ENCODE data around the gene FBXO5.

DNA sequence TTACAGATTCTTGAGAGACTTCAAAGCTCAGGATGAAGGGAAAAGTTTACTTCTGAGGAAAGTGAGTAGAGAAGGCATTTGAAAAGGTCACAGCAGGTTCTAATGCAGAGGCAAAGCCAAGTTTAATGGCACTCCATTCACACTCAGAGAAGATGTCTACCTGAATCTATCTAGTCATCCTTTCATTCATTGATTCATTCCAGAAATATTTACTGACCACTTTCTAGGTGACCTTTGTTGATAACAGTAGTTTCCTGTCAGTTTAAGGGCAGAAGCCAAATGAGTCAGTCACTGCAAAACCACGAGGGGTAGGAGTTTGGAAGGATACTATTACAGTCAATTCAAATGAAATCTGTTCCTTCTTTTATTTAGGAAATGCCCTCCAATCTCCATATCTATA lies 30.8 kb downstream of the FBXO5 start:
- TF ChIP-seq, protein P1, sequence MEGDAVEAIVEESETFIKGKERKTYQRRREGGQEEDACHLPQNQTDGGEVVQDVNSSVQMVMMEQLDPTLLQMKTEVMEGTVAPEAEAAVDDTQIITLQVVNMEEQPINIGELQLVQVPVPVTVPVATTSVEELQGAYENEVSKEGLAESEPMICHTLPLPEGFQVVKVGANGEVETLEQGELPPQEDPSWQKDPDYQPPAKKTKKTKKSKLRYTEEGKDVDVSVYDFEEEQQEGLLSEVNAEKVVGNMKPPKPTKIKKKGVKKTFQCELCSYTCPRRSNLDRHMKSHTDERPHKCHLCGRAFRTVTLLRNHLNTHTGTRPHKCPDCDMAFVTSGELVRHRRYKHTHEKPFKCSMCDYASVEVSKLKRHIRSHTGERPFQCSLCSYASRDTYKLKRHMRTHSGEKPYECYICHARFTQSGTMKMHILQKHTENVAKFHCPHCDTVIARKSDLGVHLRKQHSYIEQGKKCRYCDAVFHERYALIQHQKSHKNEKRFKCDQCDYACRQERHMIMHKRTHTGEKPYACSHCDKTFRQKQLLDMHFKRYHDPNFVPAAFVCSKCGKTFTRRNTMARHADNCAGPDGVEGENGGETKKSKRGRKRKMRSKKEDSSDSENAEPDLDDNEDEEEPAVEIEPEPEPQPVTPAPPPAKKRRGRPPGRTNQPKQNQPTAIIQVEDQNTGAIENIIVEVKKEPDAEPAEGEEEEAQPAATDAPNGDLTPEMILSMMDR (IDR thresholded peaks at IDR 0.05): no peak
- TF ChIP-seq POLR2A (IDR thresholded peaks at IDR 0.05): no peak

Measured in body of pancreas (tissue), 4 donors.